Ovary (tissue), 3 donors: ENCODE results near the gene KDSR.

Experiments
- CTCF ChIP-seq, 3 donors: fragments of 450-650 bp in 2 of 3; fragments of 200-600 bp in 1 of 3; IDR thresholded peaks; one replicate each; pipeline versions ENCODE4 v1.5.1 to v1.8.0; 2016 to 2022; ENCODE audit warnings: antibody characterized with exemption in 3 of 3, mild to moderate bottlenecking in 1 of 3
- EP300 ChIP-seq: sonication (generic); formaldehyde crosslinking; IDR thresholded peaks from one replicate; pipeline ENCODE4 v1.6.1; 2017; ENCODE audit warnings: antibody characterized with exemption
- donor health status: DM: no; HTN: no; CAD: no.

GRCh38 chr18:63366213-63367052 lies 573 bp downstream of the KDSR start:
- no peak for TF ChIP-seq EP300
- no peak for TF ChIP-seq CTCF (IDR thresholded peaks at IDR 0.05)
